GM19397 (cell line): Measurements from ENCODE around the gene CCDC34.

ENCODE experiments used
- ATAC-seq: cut with Tn5 transposase; IDR thresholded peaks from one replicate; pipeline ENCODE4 v1.9.1; 2021; ENCODE audit warnings: mild to moderate bottlenecking, moderate library complexity; ENCODE audit not compliant: unreplicated experiment

CCDC34 gene

GRCh38 chr11:27292637-27293010, 70.4 kb downstream of the CCDC34 start:
- no peak for ATAC-seq

DNA sequence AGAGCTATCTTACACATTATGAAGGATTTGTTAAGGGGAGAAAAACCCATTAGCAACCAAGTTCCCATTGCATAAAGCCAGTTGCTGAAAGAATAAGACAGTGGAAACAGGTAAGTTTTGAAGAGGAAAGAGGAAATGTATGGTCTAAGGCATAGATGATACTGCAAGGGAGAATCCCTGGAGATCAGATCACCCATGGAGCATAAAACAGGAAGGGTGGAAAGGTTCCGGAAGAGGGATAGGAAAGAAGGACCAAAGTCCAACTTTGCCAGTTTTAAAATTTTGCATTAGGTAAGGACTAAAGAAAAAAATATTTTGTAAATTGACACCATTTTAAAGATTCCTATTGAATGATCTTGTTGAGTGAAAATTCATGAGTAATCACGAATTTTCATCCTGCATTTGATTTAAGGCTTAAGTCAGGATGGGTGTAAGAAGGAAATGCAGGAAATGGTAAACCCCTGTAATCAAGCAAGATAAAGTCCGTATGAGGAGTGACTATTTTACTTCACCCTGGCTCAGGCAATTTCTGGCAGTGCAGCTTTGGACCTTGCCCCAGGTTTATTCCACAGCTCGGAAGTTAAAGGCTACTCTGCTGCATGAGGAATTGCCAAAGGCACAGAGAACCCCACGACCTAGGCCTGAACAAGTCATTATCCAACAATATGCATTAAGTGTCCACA, 70.9 kb downstream of the CCDC34 start:
- no peak for ATAC-seq

DNA sequence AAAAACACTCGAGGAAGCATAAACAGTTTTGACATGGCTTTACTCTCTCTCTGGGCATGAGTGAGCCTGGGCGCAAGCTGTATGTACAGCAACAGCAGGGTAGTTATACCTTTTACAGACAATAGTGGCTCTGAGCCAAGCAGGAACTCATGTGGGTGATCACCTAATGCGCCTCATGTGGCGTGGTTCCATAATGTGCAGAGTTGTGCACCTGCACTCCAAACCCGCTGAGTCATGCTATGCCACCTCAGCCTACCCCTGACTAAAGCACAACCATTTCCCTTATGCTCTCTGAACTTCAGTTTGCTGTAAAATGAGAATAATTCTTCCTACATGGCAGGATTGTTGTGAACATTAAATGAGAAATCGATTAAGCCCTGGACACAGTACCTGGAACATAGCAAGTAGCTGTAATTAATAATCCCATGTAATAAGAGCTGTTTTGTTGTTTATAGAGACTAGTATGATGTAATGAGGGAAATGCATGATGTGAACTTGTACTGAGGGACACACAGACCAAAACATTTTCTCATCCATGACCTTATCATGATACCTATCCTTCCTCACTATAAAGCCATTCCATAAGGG, 71.6 kb downstream of the CCDC34 start:
- ATAC-seq = no peak

GRCh38 chr11:27290261-27291050, 72.6 kb downstream of the CCDC34 start:
- ATAC-seq = no peak
